CD14-positive monocyte (primary cell): Measurements from ENCODE around the gene CLEC4M. TPM values are rescaled to one million over a fixed set of nuclear protein-coding genes. Genes with fewer than 3 reads are reported as not detected.
A peak's percentile ranks its signal among the peaks of the same experiment; 100 is the strongest.

Experiments
- DNase-seq, 3 donors: peaks; one replicate each; pipeline ENCODE4 v3.0.0-alpha.2; 2011 to 2022
- H2AFZ ChIP-seq: 2 replicates; pipeline ENCODE4 v1.6.0; 2012; ENCODE audit warnings: mild to moderate bottlenecking, low read depth, low read length, inconsistent platforms; ENCODE audit not compliant: insufficient read depth, poor library complexity, severe bottlenecking
- H3K27ac ChIP-seq, 2 donors: 1 replicate in 1 of 2; 2 replicates in 1 of 2; pipeline ENCODE4 v1.5.1; 2012 to 2013; ENCODE audit warnings: low read length in 2 of 2, control low read depth in 1 of 2, inconsistent platforms in 1 of 2, low read depth in 1 of 2, mild to moderate bottlenecking in 1 of 2
- H3K27me3 ChIP-seq, 2 donors: one replicate each; pipeline versions ENCODE4 v1.6.0 to v1.6.1; 2011 to 2013; ENCODE audit warnings: low read length in 2 of 2; ENCODE audit not compliant: control insufficient read depth in 2 of 2, insufficient read depth in 2 of 2
- H3K36me3 ChIP-seq, 2 donors: replicated peaks in 1 of 2; 1 replicate in 1 of 2; 2 replicates in 1 of 2; pipeline versions ENCODE4 v1.5.1 to v1.6.1; 2012 to 2013; ENCODE audit warnings: low read length in 2 of 2, control low read depth in 1 of 2, inconsistent platforms in 1 of 2, mild to moderate bottlenecking in 1 of 2; ENCODE audit not compliant: insufficient read depth in 2 of 2, control insufficient read depth in 1 of 2
- H3K4me1 ChIP-seq, 2 donors: 1 replicate in 1 of 2; 2 replicates in 1 of 2; pipeline versions ENCODE4 v1.5.1 to v1.6.1; 2012 to 2013; ENCODE audit warnings: low read length in 2 of 2, control low read depth in 1 of 2, inconsistent platforms in 1 of 2, mild to moderate bottlenecking in 1 of 2, moderate library complexity in 1 of 2; ENCODE audit not compliant: insufficient read depth in 2 of 2, control insufficient read depth in 1 of 2
- H3K4me2 ChIP-seq: replicated peaks from 2 replicates; pipeline ENCODE3; 2012; ENCODE audit warnings: low read length, moderate library complexity, mild to moderate bottlenecking; ENCODE audit not compliant: poor library complexity, severe bottlenecking; ENCODE audit errors: extremely low read depth
- H3K4me3 ChIP-seq, 3 experiments: fragments of 200-600 bp in 1 of 3; sonication (generic) in 1 of 3; replicated peaks in 1 of 3; 1 replicate in 2 of 3; 2 replicates in 1 of 3; pipeline ENCODE4 v1.5.1; 2011 to 2013; ENCODE audit warnings: low read length in 3 of 3, mild to moderate bottlenecking in 3 of 3, control low read depth in 2 of 3, low read depth in 2 of 3, inconsistent platforms in 1 of 3, moderate library complexity in 1 of 3
- H3K79me2 ChIP-seq: 2 replicates; pipeline ENCODE4 v1.6.0; 2012; ENCODE audit warnings: mild to moderate bottlenecking, control low read depth, inconsistent platforms, low read length, moderate library complexity; ENCODE audit not compliant: insufficient read depth
- H3K9ac ChIP-seq: 2 replicates; pipeline ENCODE4 v1.6.0; 2017; ENCODE audit warnings: low read length, mild to moderate bottlenecking; ENCODE audit not compliant: insufficient read depth, poor library complexity, severe bottlenecking
- H3K9me3 ChIP-seq, 2 donors: replicated peaks in 1 of 2; 1 replicate in 1 of 2; 2 replicates in 1 of 2; pipeline versions ENCODE4 v1.5.1 to v1.6.1; 2012 to 2013; ENCODE audit warnings: low read length in 2 of 2, control low read depth in 1 of 2; ENCODE audit not compliant: control insufficient read depth in 1 of 2, insufficient read depth in 1 of 2
- H4K20me1 ChIP-seq: 2 replicates; pipeline ENCODE4 v1.6.0; 2012; ENCODE audit warnings: mild to moderate bottlenecking, low read length, control low read depth, moderate library complexity; ENCODE audit not compliant: insufficient read depth
- H3K27ac Mint-ChIP-seq, 7 donors: one replicate each; pipeline ENCODE4 v1.8.0; 2020; ENCODE audit warnings: mild to moderate bottlenecking in 7 of 7, mixed read lengths in 7 of 7, moderate library complexity in 6 of 7, inconsistent platforms in 2 of 7
- H3K27me3 Mint-ChIP-seq, 3 donors: one replicate each; pipeline ENCODE4 v1.8.0; 2021 to 2022; ENCODE audit warnings: low read depth in 3 of 3, mild to moderate bottlenecking in 3 of 3, mixed read lengths in 3 of 3, moderate library complexity in 3 of 3, inconsistent platforms in 1 of 3
- H3K36me3 Mint-ChIP-seq, 2 donors: one replicate each; pipeline ENCODE4 v1.8.0; 2020; ENCODE audit warnings: mixed read lengths in 2 of 2, inconsistent platforms in 1 of 2, mild to moderate bottlenecking in 1 of 2
- H3K4me1 Mint-ChIP-seq: one replicate; pipeline ENCODE4 v1.8.0; 2020; ENCODE audit warnings: mild to moderate bottlenecking, mixed read lengths
- H3K4me3 Mint-ChIP-seq, 2 donors: one replicate each; pipeline ENCODE4 v1.8.0; 2020; ENCODE audit warnings: mild to moderate bottlenecking in 2 of 2, mixed read lengths in 2 of 2, moderate library complexity in 1 of 2
- H3K9me3 Mint-ChIP-seq, 7 donors: one replicate each; pipeline ENCODE4 v1.8.0; 2020 to 2022; ENCODE audit warnings: mixed read lengths in 7 of 7, mild to moderate bottlenecking in 6 of 7, moderate library complexity in 6 of 7, inconsistent platforms in 2 of 7
- WGBS: methylation state at CpG from one replicate; pipeline ENCODE4 v1.1.5; 2013; ENCODE audit warnings: missing lambda C conversion rate; ENCODE audit not compliant: insufficient coverage; 5-methylcytosine and 5-hydroxymethylcytosine counted together
- intact Hi-C, 2 donors: fragments of 100-400 bp; cut with micrococcal nuclease; formaldehyde crosslinking; loops; one replicate each; pipeline versions ENCODE4 v1.15.0 to v1.15.1; 2023
- polyA plus RNA-seq, 3 donors: library from polyadenylated mRNA; depleted of rRNA in 1 of 3; unstranded in 2 of 3; stranded (reverse) in 1 of 3; fragments of 300-500 nt in 2 of 3; fragments of >200 nt in 1 of 3; fragmentation: Illumina TruSeq in 2 of 3; gene quantifications; 1 replicate in 2 of 3; 2 replicates in 1 of 3; pipeline ENCODE4 v1.2.3, GENCODE V29; 2012 to 2021
- TF ChIP-seq, protein P1 (sequence below): fragments of 200-600 bp; IDR thresholded peaks from one replicate; pipeline ENCODE4 v1.8.0; 2022; ENCODE audit warnings: antibody characterized with exemption, mild to moderate bottlenecking

The CLEC4M gene
- polyA plus RNA-seq, 3 donors, result not detected

DNA sequence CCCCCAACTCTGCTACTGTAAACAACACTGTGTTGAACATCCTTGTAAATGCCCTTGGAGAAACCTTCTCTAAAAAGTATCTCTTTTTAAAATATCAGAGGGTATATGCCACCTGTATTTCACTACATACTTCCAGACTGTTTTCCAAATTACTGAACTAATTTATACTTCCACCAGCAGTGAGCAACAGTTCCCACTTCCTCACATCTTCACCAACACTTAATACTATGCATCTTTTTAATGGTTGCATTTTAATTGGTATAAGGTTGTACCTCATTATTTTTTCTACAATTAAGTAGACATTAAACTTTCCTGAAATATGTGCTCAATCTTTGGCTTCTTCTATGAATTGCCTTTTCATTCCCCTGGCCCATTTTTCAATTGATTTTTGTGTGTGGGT, 21.8 kb downstream of the CLEC4M start:
- TF ChIP-seq, protein P1, sequence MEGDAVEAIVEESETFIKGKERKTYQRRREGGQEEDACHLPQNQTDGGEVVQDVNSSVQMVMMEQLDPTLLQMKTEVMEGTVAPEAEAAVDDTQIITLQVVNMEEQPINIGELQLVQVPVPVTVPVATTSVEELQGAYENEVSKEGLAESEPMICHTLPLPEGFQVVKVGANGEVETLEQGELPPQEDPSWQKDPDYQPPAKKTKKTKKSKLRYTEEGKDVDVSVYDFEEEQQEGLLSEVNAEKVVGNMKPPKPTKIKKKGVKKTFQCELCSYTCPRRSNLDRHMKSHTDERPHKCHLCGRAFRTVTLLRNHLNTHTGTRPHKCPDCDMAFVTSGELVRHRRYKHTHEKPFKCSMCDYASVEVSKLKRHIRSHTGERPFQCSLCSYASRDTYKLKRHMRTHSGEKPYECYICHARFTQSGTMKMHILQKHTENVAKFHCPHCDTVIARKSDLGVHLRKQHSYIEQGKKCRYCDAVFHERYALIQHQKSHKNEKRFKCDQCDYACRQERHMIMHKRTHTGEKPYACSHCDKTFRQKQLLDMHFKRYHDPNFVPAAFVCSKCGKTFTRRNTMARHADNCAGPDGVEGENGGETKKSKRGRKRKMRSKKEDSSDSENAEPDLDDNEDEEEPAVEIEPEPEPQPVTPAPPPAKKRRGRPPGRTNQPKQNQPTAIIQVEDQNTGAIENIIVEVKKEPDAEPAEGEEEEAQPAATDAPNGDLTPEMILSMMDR, result no peak
- Histone ChIP-seq H3K36me3 (no peaks in the 10 kb centered on the region), H3K27me3 (peaks cover 14 to 34% of the 10 kb centered on the region in 2 donors), H3K79me2 (no peaks in the 10 kb centered on the region), H4K20me1 (no peaks in the 10 kb centered on the region), H3K4me1 (peaks cover 41 to 52% of the 10 kb centered on the region in 2 donors), H3K27ac (peak overlapping the region in 1 of 2 donors; percentile 2), H3K9me3 (peaks cover 3 to 7% of the 10 kb centered on the region in 2 donors), H3K9ac (no peak overlapping the region), H3K4me3 (no peak overlapping the region), H3K4me2 (no peak overlapping the region), H2AFZ (no peak overlapping the region)
- Mint-ChIP-seq H3K27me3 (peaks cover 27 to 36% (median 29%) of the 10 kb centered on the region in 3 donors), H3K36me3 (peaks cover 4 to 7% of the 10 kb centered on the region in 2 donors), H3K9me3 (peaks cover 0 to 20% (median 14%) of the 10 kb centered on the region in 7 donors), H3K27ac (peak overlapping the region in 2 of 7 donors; percentile 1 to 81), H3K4me1 (peaks cover 35% of the 10 kb centered on the region), H3K4me3 (no peak overlapping the region)
- intact Hi-C loops, result loop anchor here in 1 of 2 donors (5.0 kb wide), 1 partner anchor 38 kb away; the partner anchor contains the start of gene CD209
- DNase-seq, result no peak

DNA sequence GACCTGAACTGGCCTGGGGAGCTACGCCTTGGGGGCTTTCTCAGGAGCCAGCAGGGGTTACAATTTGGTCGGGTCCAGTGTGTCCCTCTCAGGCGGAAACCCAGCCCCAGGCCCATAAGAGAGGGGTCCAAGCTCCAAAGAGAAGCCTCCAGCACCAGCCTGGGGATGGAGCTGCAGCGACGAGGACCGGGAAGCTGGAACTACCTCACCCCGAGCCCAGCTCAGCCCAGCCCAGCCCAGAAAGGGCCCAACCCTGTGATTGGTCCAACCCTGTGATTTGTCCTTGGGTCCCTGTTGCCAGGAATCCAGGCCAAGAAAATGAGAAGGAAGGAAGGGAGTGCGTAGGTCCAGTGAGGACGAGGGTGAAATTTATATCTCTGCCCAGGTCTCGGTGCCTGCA, 24.1 kb downstream of the CLEC4M start:
- Histone ChIP-seq H3K36me3 (no peaks in the 10 kb centered on the region), H3K9me3 (peaks cover 3 to 7% of the 10 kb centered on the region in 2 donors), H3K9ac (no peak overlapping the region), H3K4me2 (no peak overlapping the region), H3K4me3 (no peak overlapping the region), H3K27ac (no peak overlapping the region), H4K20me1 (no peaks in the 10 kb centered on the region), H3K27me3 (peaks cover 14 to 43% of the 10 kb centered on the region in 2 donors), H3K4me1 (peaks cover 41 to 52% of the 10 kb centered on the region in 2 donors), H2AFZ (no peak overlapping the region), H3K79me2 (no peaks in the 10 kb centered on the region)
- intact Hi-C loops, result no loop called here
- Mint-ChIP-seq H3K4me1 (peaks cover 35% of the 10 kb centered on the region), H3K27me3 (peaks cover 28 to 49% (median 38%) of the 10 kb centered on the region in 3 donors), H3K9me3 (peaks cover 0 to 23% (median 14%) of the 10 kb centered on the region in 7 donors), H3K4me3 (peak overlapping the region in 1 of 2 donors; percentile 88), H3K27ac (peak overlapping the region in 1 of 7 donors; percentile 6), H3K36me3 (peaks cover 4 to 7% of the 10 kb centered on the region in 2 donors)
- TF ChIP-seq, protein P1, result no peak
- DNase-seq, result no peak
- WGBS, result 30% methylated on average over 10 of the region's 10 CpGs
